CD14-positive monocyte (primary cell): Measurements from ENCODE around the gene IDNK. TPM values are rescaled to one million over a fixed set of nuclear protein-coding genes. Genes with fewer than 3 reads are reported as not detected.

Experiments
- DNase-seq, 3 donors: peaks; one replicate each; pipeline ENCODE4 v3.0.0-alpha.2; 2011 to 2022
- H2AFZ ChIP-seq: 2 replicates; pipeline ENCODE4 v1.6.0; 2012; ENCODE audit warnings: mild to moderate bottlenecking, low read depth, low read length, inconsistent platforms; ENCODE audit not compliant: insufficient read depth, poor library complexity, severe bottlenecking
- H3K27ac ChIP-seq, 2 donors: 1 replicate in 1 of 2; 2 replicates in 1 of 2; pipeline ENCODE4 v1.5.1; 2012 to 2013; ENCODE audit warnings: low read length in 2 of 2, control low read depth in 1 of 2, inconsistent platforms in 1 of 2, low read depth in 1 of 2, mild to moderate bottlenecking in 1 of 2
- H3K27me3 ChIP-seq, 2 donors: one replicate each; pipeline versions ENCODE4 v1.6.0 to v1.6.1; 2011 to 2013; ENCODE audit warnings: low read length in 2 of 2; ENCODE audit not compliant: control insufficient read depth in 2 of 2, insufficient read depth in 2 of 2
- H3K36me3 ChIP-seq, 2 donors: replicated peaks in 1 of 2; 1 replicate in 1 of 2; 2 replicates in 1 of 2; pipeline versions ENCODE4 v1.5.1 to v1.6.1; 2012 to 2013; ENCODE audit warnings: low read length in 2 of 2, control low read depth in 1 of 2, inconsistent platforms in 1 of 2, mild to moderate bottlenecking in 1 of 2; ENCODE audit not compliant: insufficient read depth in 2 of 2, control insufficient read depth in 1 of 2
- H3K4me1 ChIP-seq, 2 donors: 1 replicate in 1 of 2; 2 replicates in 1 of 2; pipeline versions ENCODE4 v1.5.1 to v1.6.1; 2012 to 2013; ENCODE audit warnings: low read length in 2 of 2, control low read depth in 1 of 2, inconsistent platforms in 1 of 2, mild to moderate bottlenecking in 1 of 2, moderate library complexity in 1 of 2; ENCODE audit not compliant: insufficient read depth in 2 of 2, control insufficient read depth in 1 of 2
- H3K4me2 ChIP-seq: replicated peaks from 2 replicates; pipeline ENCODE3; 2012; ENCODE audit warnings: low read length, moderate library complexity, mild to moderate bottlenecking; ENCODE audit not compliant: poor library complexity, severe bottlenecking; ENCODE audit errors: extremely low read depth
- H3K4me3 ChIP-seq, 3 experiments: fragments of 200-600 bp in 1 of 3; sonication (generic) in 1 of 3; replicated peaks in 1 of 3; 1 replicate in 2 of 3; 2 replicates in 1 of 3; pipeline ENCODE4 v1.5.1; 2011 to 2013; ENCODE audit warnings: low read length in 3 of 3, mild to moderate bottlenecking in 3 of 3, control low read depth in 2 of 3, low read depth in 2 of 3, inconsistent platforms in 1 of 3, moderate library complexity in 1 of 3
- H3K79me2 ChIP-seq: 2 replicates; pipeline ENCODE4 v1.6.0; 2012; ENCODE audit warnings: mild to moderate bottlenecking, control low read depth, inconsistent platforms, low read length, moderate library complexity; ENCODE audit not compliant: insufficient read depth
- H3K9ac ChIP-seq: 2 replicates; pipeline ENCODE4 v1.6.0; 2017; ENCODE audit warnings: low read length, mild to moderate bottlenecking; ENCODE audit not compliant: insufficient read depth, poor library complexity, severe bottlenecking
- H3K9me3 ChIP-seq, 2 donors: replicated peaks in 1 of 2; 1 replicate in 1 of 2; 2 replicates in 1 of 2; pipeline versions ENCODE4 v1.5.1 to v1.6.1; 2012 to 2013; ENCODE audit warnings: low read length in 2 of 2, control low read depth in 1 of 2; ENCODE audit not compliant: control insufficient read depth in 1 of 2, insufficient read depth in 1 of 2
- H4K20me1 ChIP-seq: 2 replicates; pipeline ENCODE4 v1.6.0; 2012; ENCODE audit warnings: mild to moderate bottlenecking, low read length, control low read depth, moderate library complexity; ENCODE audit not compliant: insufficient read depth
- H3K27ac Mint-ChIP-seq, 7 donors: one replicate each; pipeline ENCODE4 v1.8.0; 2020; ENCODE audit warnings: mild to moderate bottlenecking in 7 of 7, mixed read lengths in 7 of 7, moderate library complexity in 6 of 7, inconsistent platforms in 2 of 7
- H3K27me3 Mint-ChIP-seq, 3 donors: one replicate each; pipeline ENCODE4 v1.8.0; 2021 to 2022; ENCODE audit warnings: low read depth in 3 of 3, mild to moderate bottlenecking in 3 of 3, mixed read lengths in 3 of 3, moderate library complexity in 3 of 3, inconsistent platforms in 1 of 3
- H3K36me3 Mint-ChIP-seq, 2 donors: one replicate each; pipeline ENCODE4 v1.8.0; 2020; ENCODE audit warnings: mixed read lengths in 2 of 2, inconsistent platforms in 1 of 2, mild to moderate bottlenecking in 1 of 2
- H3K4me1 Mint-ChIP-seq: one replicate; pipeline ENCODE4 v1.8.0; 2020; ENCODE audit warnings: mild to moderate bottlenecking, mixed read lengths
- H3K4me3 Mint-ChIP-seq, 2 donors: one replicate each; pipeline ENCODE4 v1.8.0; 2020; ENCODE audit warnings: mild to moderate bottlenecking in 2 of 2, mixed read lengths in 2 of 2, moderate library complexity in 1 of 2
- H3K9me3 Mint-ChIP-seq, 7 donors: one replicate each; pipeline ENCODE4 v1.8.0; 2020 to 2022; ENCODE audit warnings: mixed read lengths in 7 of 7, mild to moderate bottlenecking in 6 of 7, moderate library complexity in 6 of 7, inconsistent platforms in 2 of 7
- CTCF ChIP-seq: fragments of 200-600 bp; IDR thresholded peaks from one replicate; pipeline ENCODE4 v1.8.0; 2022; ENCODE audit warnings: antibody characterized with exemption, mild to moderate bottlenecking
- WGBS: methylation state at CpG from one replicate; pipeline ENCODE4 v1.1.5; 2013; ENCODE audit warnings: missing lambda C conversion rate; ENCODE audit not compliant: insufficient coverage; 5-methylcytosine and 5-hydroxymethylcytosine counted together
- intact Hi-C, 2 donors: fragments of 100-400 bp; cut with micrococcal nuclease; formaldehyde crosslinking; loops; one replicate each; pipeline versions ENCODE4 v1.15.0 to v1.15.1; 2023
- polyA plus RNA-seq, 3 donors: library from polyadenylated mRNA; depleted of rRNA in 1 of 3; unstranded in 2 of 3; stranded (reverse) in 1 of 3; fragments of 300-500 nt in 2 of 3; fragments of >200 nt in 1 of 3; fragmentation: Illumina TruSeq in 2 of 3; gene quantifications; 1 replicate in 2 of 3; 2 replicates in 1 of 3; pipeline ENCODE4 v1.2.3, GENCODE V29; 2012 to 2021

IDNK gene
- polyA plus RNA-seq, 3 donors: 5.6 to 13.3 (median 10.6) TPM

- H3K36me3 Mint-ChIP-seq: peaks cover 7 to 17% of the 10 kb centered on the region in 2 donors
- no peaks in the 10 kb centered on the region for H4K20me1 ChIP-seq
- H3K4me1 Mint-ChIP-seq: peaks cover 3% of the 10 kb centered on the region
- peaks cover 0 to 2% (median 0%) of the 10 kb centered on the region in 3 donors for H3K27me3 Mint-ChIP-seq
- H3K27ac ChIP-seq: no peak overlapping the region
- whole genome bisulfite sequencing: 100% methylated on average over 1 of the region's 2 CpGs
- H2AFZ ChIP-seq: no peak overlapping the region
- no peak overlapping the region for H3K9ac ChIP-seq
- no peak overlapping the region for H3K4me3 Mint-ChIP-seq
- H3K27me3 ChIP-seq: no peaks in the 10 kb centered on the region
- DNase-seq: no peak
- H3K9me3 ChIP-seq: no peaks in the 10 kb centered on the region
- no peak overlapping the region for H3K4me3 ChIP-seq
- TF ChIP-seq CTCF: no peak
- intact Hi-C loops: no loop called here
- no peak overlapping the region for H3K4me2 ChIP-seq
- H3K79me2 ChIP-seq: no peaks in the 10 kb centered on the region
- H3K4me1 ChIP-seq: no peaks in the 10 kb centered on the region
- peaks cover 0 to 2% of the 10 kb centered on the region in 2 donors for H3K36me3 ChIP-seq
- no peak overlapping the region for H3K27ac Mint-ChIP-seq
- peaks cover 0 to 3% (median 0%) of the 10 kb centered on the region in 7 donors for H3K9me3 Mint-ChIP-seq
These were observed 10.7 kb downstream of the IDNK start for GRCh38 chr9:83633676-83634075.

- no peaks in the 10 kb centered on the region for H3K79me2 ChIP-seq
- no peak for TF ChIP-seq CTCF
- no peak overlapping the region for H3K9ac ChIP-seq
- intact Hi-C loops: no loop called here
- H3K9me3 ChIP-seq: no peaks in the 10 kb centered on the region
- H3K4me1 Mint-ChIP-seq: no peaks in the 10 kb centered on the region
- DNase-seq: no peak
- H3K36me3 Mint-ChIP-seq: peaks cover 0 to 8% of the 10 kb centered on the region in 2 donors
- H3K27ac ChIP-seq: no peak overlapping the region
- no peak overlapping the region for H3K4me3 Mint-ChIP-seq
- H4K20me1 ChIP-seq: no peaks in the 10 kb centered on the region
- H3K36me3 ChIP-seq: no peaks in the 10 kb centered on the region
- peaks cover 0 to 3% (median 0%) of the 10 kb centered on the region in 7 donors for H3K9me3 Mint-ChIP-seq
- no peaks in the 10 kb centered on the region for H3K27me3 ChIP-seq
- H2AFZ ChIP-seq: no peak overlapping the region
- H3K4me3 ChIP-seq: no peak overlapping the region
- H3K27me3 Mint-ChIP-seq: no peaks in the 10 kb centered on the region
- no peak overlapping the region for H3K27ac Mint-ChIP-seq
- no peaks in the 10 kb centered on the region for H3K4me1 ChIP-seq
- no peak overlapping the region for H3K4me2 ChIP-seq
These were observed 13.9 kb downstream of the IDNK start for GRCh38 chr9:83636813-83637212.
